CD4-positive, alpha-beta T cell (primary cell): ENCODE results near the gene NUAK1. TPM values are rescaled to one million over a fixed set of nuclear protein-coding genes. Genes with fewer than 3 reads are reported as not detected.

Experiments
- ATAC-seq: fragments of 200-7000 bp; cut with Tn5 transposase; one replicate; pipeline ENCODE4 v1.10.0; 2022; ENCODE audit warnings: mild to moderate bottlenecking; ENCODE audit not compliant: poor library complexity
- CTCF ChIA-PET: fragments of 350-600 bp; sonication (Branson Sonifier 250); formaldehyde crosslinking; loops from one replicate; lab custom pipeline; 2021; ENCODE audit warnings: antibody characterized with exemption, inconsistent platforms; lab: Charles Lee
- POLR2A ChIA-PET: fragments of 350-600 bp; sonication (Branson Sonifier 250); formaldehyde crosslinking; loops from one replicate; lab custom pipeline; 2021; ENCODE audit warnings: antibody characterized with exemption, inconsistent platforms; lab: Charles Lee
- DNase-seq, 14 experiments: peaks; one replicate each; pipeline ENCODE4 v3.0.0-alpha.2; 2013 to 2020; ENCODE audit warnings: mixed read lengths in 2 of 14
- H3K27ac ChIP-seq, 2 donors: one replicate each; pipeline versions ENCODE4 v1.5.1 to v1.7.0; 2013; ENCODE audit warnings: low read length in 2 of 2, low read depth in 1 of 2, mild to moderate bottlenecking in 1 of 2
- H3K27me3 ChIP-seq, 2 experiments: 1 replicate in 1 of 2; 2 replicates in 1 of 2; pipeline versions ENCODE4 v1.6.1 to v1.7.0; 2013; ENCODE audit warnings: low read length in 2 of 2, control low read depth in 1 of 2, mild to moderate bottlenecking in 1 of 2, moderate library complexity in 1 of 2; ENCODE audit not compliant: insufficient read depth in 2 of 2, control insufficient read depth in 1 of 2
- H3K36me3 ChIP-seq: one replicate; pipeline ENCODE4 v1.6.1; 2013; ENCODE audit warnings: low read length, control low read depth; ENCODE audit not compliant: insufficient read depth
- H3K4me1 ChIP-seq: one replicate; pipeline ENCODE4 v1.6.1; 2013; ENCODE audit warnings: low read length, control low read depth; ENCODE audit not compliant: insufficient read depth
- H3K4me3 ChIP-seq: one replicate; pipeline ENCODE4 v1.5.1; 2013; ENCODE audit warnings: mild to moderate bottlenecking, low read length, moderate library complexity
- H3K9me3 ChIP-seq, 2 experiments: 1 replicate in 1 of 2; 2 replicates in 1 of 2; pipeline versions ENCODE4 v1.6.1 to v1.7.0; 2013; ENCODE audit warnings: low read length in 2 of 2, mild to moderate bottlenecking in 2 of 2, control low read depth in 1 of 2, moderate library complexity in 1 of 2; ENCODE audit not compliant: control insufficient read depth in 1 of 2, insufficient read depth in 1 of 2
- H3K27ac Mint-ChIP-seq: one replicate; pipeline ENCODE4 v1.8.0; 2020; ENCODE audit warnings: mixed read lengths
- H3K27me3 Mint-ChIP-seq: one replicate; pipeline ENCODE4 v1.8.0; 2021; ENCODE audit warnings: mixed read lengths
- H3K36me3 Mint-ChIP-seq: one replicate; pipeline ENCODE4 v1.8.0; 2021; ENCODE audit warnings: low read depth, mixed read lengths
- H3K4me1 Mint-ChIP-seq: one replicate; pipeline ENCODE4 v1.8.0; 2021; ENCODE audit warnings: low read depth, mixed read lengths
- H3K4me3 Mint-ChIP-seq: one replicate; pipeline ENCODE4 v1.8.0; 2020; ENCODE audit warnings: mild to moderate bottlenecking, mixed read lengths
- H3K9me3 Mint-ChIP-seq: one replicate; pipeline ENCODE4 v1.8.0; 2020; ENCODE audit warnings: mixed read lengths
- CTCF ChIP-seq: fragments of 200-600 bp; IDR thresholded peaks from one replicate; pipeline ENCODE4 v1.8.0; 2022; ENCODE audit warnings: antibody characterized with exemption, mild to moderate bottlenecking
- intact Hi-C, 2 experiments: fragments of 100-400 bp; cut with DNase I in 1 of 2; cut with micrococcal nuclease in 1 of 2; formaldehyde crosslinking; loops; one replicate each; pipeline versions ENCODE4 v1.15.1 to v1.9.0; 2023 to 2025; cut with DNase I, micrococcal nuclease
- total RNA-seq, 174 experiments: library from RNA in 2 of 174; stranded (reverse) in 2 of 174; gene quantifications; one replicate each; pipeline ENCODE4 v1.2.3 and lab custom pipeline; 2021 to 2026

NUAK1 gene
- total RNA-seq, 2 experiments from 2014 or later: 0.16 TPM; not detected in 1

DNA sequence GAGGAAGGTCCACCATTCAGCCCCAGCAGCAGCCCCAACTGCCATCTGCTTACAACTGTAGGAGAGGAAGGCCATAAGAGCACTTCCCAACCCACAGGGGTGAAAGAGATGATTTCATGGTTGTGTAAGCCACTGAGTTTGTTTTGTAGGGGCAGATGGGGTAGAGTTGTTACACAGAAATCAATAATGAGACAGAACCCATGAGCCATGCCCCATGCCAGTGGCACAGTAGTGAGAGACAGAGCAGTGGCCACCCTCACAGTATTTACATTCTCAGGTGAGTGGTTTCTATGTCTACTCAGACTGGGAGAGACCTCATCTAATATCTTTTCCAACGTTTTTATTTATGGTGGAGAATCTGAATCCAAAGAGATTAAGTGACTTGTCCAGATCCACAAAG is 68.6 kb downstream of the NUAK1 start:
- intact Hi-C loops: no loop called here
- H3K27ac Mint-ChIP-seq: no peak overlapping the region
- no peak for TF ChIP-seq CTCF
- no peak for ATAC-seq
- peaks cover 0 to 4% of the 10 kb centered on the region in 2 experiments for H3K27me3 ChIP-seq
- peaks cover 0 to 13% of the 10 kb centered on the region in 2 experiments for H3K9me3 ChIP-seq
- CTCF ChIA-PET: no interaction called here
- no peaks in the 10 kb centered on the region for H3K4me1 ChIP-seq
- H3K27ac ChIP-seq: no peak overlapping the region
- no peak overlapping the region for H3K4me3 ChIP-seq
- no peaks in the 10 kb centered on the region for H3K36me3 Mint-ChIP-seq
- DNase-seq: no peak
- no peaks in the 10 kb centered on the region for H3K9me3 Mint-ChIP-seq
- H3K4me3 Mint-ChIP-seq: no peak overlapping the region
- H3K4me1 Mint-ChIP-seq: no peaks in the 10 kb centered on the region
- H3K27me3 Mint-ChIP-seq: peaks cover 15% of the 10 kb centered on the region
- H3K36me3 ChIP-seq: no peaks in the 10 kb centered on the region
- POLR2A ChIA-PET: no interaction called here

- H3K4me1 Mint-ChIP-seq: no peaks in the 10 kb centered on the region
- no peak overlapping the region for H3K4me3 Mint-ChIP-seq
- ChIA-PET POLR2A (no interaction called here), CTCF (no interaction called here)
- no peak for TF ChIP-seq CTCF
- Histone ChIP-seq H3K27ac (no peak overlapping the region), H3K9me3 (peaks cover 0 to 13% of the 10 kb centered on the region in 2 experiments), H3K4me3 (no peak overlapping the region), H3K4me1 (no peaks in the 10 kb centered on the region), H3K27me3 (no peaks in the 10 kb centered on the region), H3K36me3 (no peaks in the 10 kb centered on the region)
- H3K27ac Mint-ChIP-seq: no peak overlapping the region
- intact Hi-C loops: no loop called here
- DNase-seq: no peak
- H3K27me3 Mint-ChIP-seq: peaks cover 10% of the 10 kb centered on the region
- H3K36me3 Mint-ChIP-seq: no peaks in the 10 kb centered on the region
- ATAC-seq: no peak
- H3K9me3 Mint-ChIP-seq: no peaks in the 10 kb centered on the region
Measured at GRCh38 chr12:106068296-106068695, 70.5 kb downstream of the NUAK1 start.

DNA sequence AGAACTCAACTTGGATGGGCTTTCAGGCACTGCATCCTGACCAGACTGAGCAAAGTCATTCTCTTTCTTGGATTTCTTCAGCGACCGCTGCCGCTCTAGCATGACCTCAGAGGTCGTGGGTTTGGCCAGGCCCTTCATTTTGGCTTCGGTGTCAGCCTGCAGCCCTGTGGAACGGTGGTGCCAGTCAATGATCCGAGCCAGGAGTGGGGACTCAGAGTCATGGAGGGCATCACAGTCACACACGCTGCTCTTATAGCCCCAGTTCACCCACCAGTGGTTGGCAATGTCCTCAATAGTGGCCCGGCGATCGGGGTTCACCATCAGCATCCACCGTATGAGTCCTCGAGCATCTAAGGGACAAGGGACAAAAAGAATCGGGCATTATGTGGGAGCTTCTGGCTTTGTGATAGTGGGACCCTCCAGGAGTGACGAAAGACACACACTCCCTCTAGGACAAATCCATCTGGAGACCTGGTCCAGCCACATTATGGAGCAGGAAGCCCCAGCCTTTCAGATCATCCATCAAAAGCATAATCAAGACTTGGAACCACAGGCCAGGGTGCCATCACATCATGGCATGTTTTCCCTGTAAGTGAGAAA is 71.0 kb downstream of the NUAK1 start:
- Mint-ChIP-seq H3K4me1 (no peaks in the 10 kb centered on the region), H3K27me3 (peaks cover 10% of the 10 kb centered on the region), H3K27ac (no peak overlapping the region), H3K9me3 (no peaks in the 10 kb centered on the region), H3K4me3 (no peak overlapping the region), H3K36me3 (no peaks in the 10 kb centered on the region)
- intact Hi-C loops: no loop called here
- peaks cover 0 to under 1% of the 10 kb centered on the region in 2 experiments for H3K27me3 ChIP-seq
- no peak for ATAC-seq
- ChIA-PET CTCF (no interaction called here), POLR2A (no interaction called here)
- TF ChIP-seq CTCF: no peak
- H3K4me1 ChIP-seq: no peaks in the 10 kb centered on the region
- H3K36me3 ChIP-seq: no peaks in the 10 kb centered on the region
- no peak overlapping the region for H3K4me3 ChIP-seq
- peaks cover 0 to 13% of the 10 kb centered on the region in 2 experiments for H3K9me3 ChIP-seq
- no peak overlapping the region for H3K27ac ChIP-seq
- DNase-seq: no peak
